ENCODE data around the gene STXBP1. TPM values are rescaled to one million over a fixed set of nuclear protein-coding genes. Genes with fewer than 3 reads are reported as not detected.

STXBP1 gene
- total RNA-seq, 1 donor from 2014 or later, result 44.9 TPM

- Mint-ChIP-seq H3K9me3 (ENCODE audit: unreplicated experiment) (no peaks in the 10 kb centered on the region), H3K27ac (ENCODE audit: unreplicated experiment) (no peak overlapping the region), H3K36me3 (ENCODE audit: unreplicated experiment) (no peaks in the 10 kb centered on the region), H3K4me3 (ENCODE audit: unreplicated experiment) (no peak overlapping the region), H3K4me1 (ENCODE audit: unreplicated experiment) (peaks cover 2% of the 10 kb centered on the region), H3K27me3 (ENCODE audit: unreplicated experiment) (no peaks in the 10 kb centered on the region)
- no peak for TF ChIP-seq CTCF (IDR thresholded peaks at IDR 0.05)
- no peak for DNase-seq (ENCODE audit: extremely low spot score, unreplicated experiment)
Observed at GRCh38 chr9:127728808-127729207, 116.7 kb downstream of the STXBP1 start.

GRCh38 chr9:127729522-127730256 lies 117.6 kb downstream of the STXBP1 start:
- TF ChIP-seq CTCF (IDR thresholded peaks at IDR 0.05), result no peak
- no peak overlapping the region for H3K27ac Mint-ChIP-seq (ENCODE audit: unreplicated experiment)
- no peak for DNase-seq (ENCODE audit: extremely low spot score, unreplicated experiment)
- H3K4me3 Mint-ChIP-seq (ENCODE audit: unreplicated experiment), result no peak overlapping the region
- no peaks in the 10 kb centered on the region for H3K27me3 Mint-ChIP-seq (ENCODE audit: unreplicated experiment)
- no peaks in the 10 kb centered on the region for H3K36me3 Mint-ChIP-seq (ENCODE audit: unreplicated experiment)
- H3K4me1 Mint-ChIP-seq (ENCODE audit: unreplicated experiment), result peaks cover 8% of the 10 kb centered on the region
- no peaks in the 10 kb centered on the region for H3K9me3 Mint-ChIP-seq (ENCODE audit: unreplicated experiment)

GRCh38 chr9:127730262-127730661 lies 118.2 kb downstream of the STXBP1 start:
- Mint-ChIP-seq H3K27me3 (ENCODE audit: unreplicated experiment) (no peaks in the 10 kb centered on the region), H3K4me1 (ENCODE audit: unreplicated experiment) (peaks cover 8% of the 10 kb centered on the region), H3K36me3 (ENCODE audit: unreplicated experiment) (no peaks in the 10 kb centered on the region), H3K4me3 (ENCODE audit: unreplicated experiment) (no peak overlapping the region), H3K27ac (ENCODE audit: unreplicated experiment) (no peak overlapping the region), H3K9me3 (ENCODE audit: unreplicated experiment) (no peaks in the 10 kb centered on the region)
- no peak for DNase-seq (ENCODE audit: extremely low spot score, unreplicated experiment)
- TF ChIP-seq CTCF (IDR thresholded peaks at IDR 0.05), result no peak

- H3K4me3 Mint-ChIP-seq (ENCODE audit: unreplicated experiment), result no peak overlapping the region
- H3K36me3 Mint-ChIP-seq (ENCODE audit: unreplicated experiment), result no peaks in the 10 kb centered on the region
- DNase-seq (ENCODE audit: extremely low spot score, unreplicated experiment), result no peak
- peaks cover 8% of the 10 kb centered on the region for H3K4me1 Mint-ChIP-seq (ENCODE audit: unreplicated experiment)
- TF ChIP-seq CTCF (IDR thresholded peaks at IDR 0.05), result no peak
- H3K27me3 Mint-ChIP-seq (ENCODE audit: unreplicated experiment), result no peaks in the 10 kb centered on the region
- H3K9me3 Mint-ChIP-seq (ENCODE audit: unreplicated experiment), result no peaks in the 10 kb centered on the region
- H3K27ac Mint-ChIP-seq (ENCODE audit: unreplicated experiment), result no peak overlapping the region
Observed at GRCh38 chr9:127730799-127731410, 118.8 kb downstream of the STXBP1 start.

GRCh38 chr9:127731938-127732337 lies 119.9 kb downstream of the STXBP1 start:
- Mint-ChIP-seq H3K27ac (ENCODE audit: unreplicated experiment) (no peak overlapping the region), H3K9me3 (ENCODE audit: unreplicated experiment) (no peaks in the 10 kb centered on the region), H3K27me3 (ENCODE audit: unreplicated experiment) (no peaks in the 10 kb centered on the region), H3K36me3 (ENCODE audit: unreplicated experiment) (no peaks in the 10 kb centered on the region), H3K4me3 (ENCODE audit: unreplicated experiment) (no peak overlapping the region), H3K4me1 (ENCODE audit: unreplicated experiment) (peaks cover 11% of the 10 kb centered on the region)
- no peak for TF ChIP-seq CTCF (IDR thresholded peaks at IDR 0.05)
- DNase-seq (ENCODE audit: extremely low spot score, unreplicated experiment), result no peak

Data from osteocyte (in vitro differentiated cells).